Transverse colon (tissue), 4 donors: ENCODE results near the gene ADCY9. TPM values are rescaled to one million over a fixed set of nuclear protein-coding genes. Genes with fewer than 3 reads are reported as not detected.

Experiments used
- DNase-seq: peaks from one replicate; pipeline ENCODE4 v3.0.0-alpha.2; 2019
- H3K27ac ChIP-seq, 4 donors: fragments of 200-600 bp; sonication (generic); 2 replicates each; pipeline ENCODE4 v1.5.1; 2016 to 2018; ENCODE audit warnings: inconsistent platforms in 4 of 4
- H3K27me3 ChIP-seq: fragments of 200-600 bp; sonication (generic); 2 replicates; pipeline ENCODE4 v1.5.1; 2017; ENCODE audit warnings: inconsistent platforms
- H3K36me3 ChIP-seq, 4 donors: fragments of 200-600 bp; sonication (generic); 2 replicates each; pipeline ENCODE4 v1.5.1; 2017 to 2019; ENCODE audit warnings: inconsistent platforms in 4 of 4
- H3K4me1 ChIP-seq, 4 donors: fragments of 200-600 bp; sonication (generic); 2 replicates each; pipeline ENCODE4 v1.5.1; 2017 to 2020; ENCODE audit warnings: inconsistent platforms in 4 of 4
- H3K4me3 ChIP-seq, 4 donors: fragments of 200-600 bp; sonication (generic); 1 replicate in 1 of 4; 2 replicates in 3 of 4; pipeline versions ENCODE4 v1.5.1 to v1.6.1; 2017 to 2019; ENCODE audit warnings: inconsistent platforms in 4 of 4
- H3K9me3 ChIP-seq, 2 donors: fragments of 200-600 bp; sonication (generic); 2 replicates each; pipeline ENCODE4 v1.5.1; 2017 to 2019; ENCODE audit warnings: inconsistent platforms in 2 of 2
- CTCF ChIP-seq, 5 experiments: fragments of 200-600 bp in 3 of 5; fragments of 450-650 bp in 2 of 5; sonication (generic) in 3 of 5; IDR thresholded peaks; 1 replicate in 2 of 5; 2 replicates in 3 of 5; pipeline ENCODE4 v1.5.1; 2016 to 2017; ENCODE audit warnings: antibody characterized with exemption in 5 of 5, inconsistent platforms in 3 of 5, mild to moderate bottlenecking in 2 of 5, moderate library complexity in 1 of 5
- EP300 ChIP-seq: sonication (generic); formaldehyde crosslinking; IDR thresholded peaks from one replicate; pipeline ENCODE4 v1.6.1; 2017; ENCODE audit warnings: antibody characterized with exemption, low read depth
- POLR2A ChIP-seq: fragments of 450-650 bp; IDR thresholded peaks from one replicate; pipeline ENCODE4 v1.6.1; 2016; ENCODE audit warnings: antibody characterized with exemption, mild to moderate bottlenecking, moderate library complexity
- POLR2AphosphoS5 ChIP-seq, 3 donors: sonication (generic); formaldehyde crosslinking; IDR thresholded peaks; one replicate each; pipeline ENCODE4 v1.6.1; 2016; ENCODE audit warnings: antibody characterized with exemption in 3 of 3
- WGBS, 2 donors: methylation state at CpG; one replicate each; pipeline ENCODE4 v1.1.5; 2018; ENCODE audit warnings: low coverage in 1 of 2; 5-methylcytosine and 5-hydroxymethylcytosine counted together
- in situ Hi-C, 4 donors: fragments of 200-750 bp; cut with MboI; loops; one replicate each; pipeline versions ENCODE4 v1.15.0 to v1.15.1; 2017; ENCODE audit warnings: low sequenced_read_pairs in 3 of 4, low pct_ligation_motif_present in 1 of 4, low pct_unique_long_range_greater_than_20kb in 1 of 4
- intact Hi-C: fragments of 100-400 bp; cut with DNase I; formaldehyde crosslinking; loops from one replicate; pipeline ENCODE4 v1.15.1; 2023; ENCODE audit warnings: low total_unique reads
- total RNA-seq, 4 donors: library from RNA; depleted of rRNA; stranded (reverse); fragments of >200 nt; gene quantifications; one replicate each; pipeline ENCODE4 v1.1.0, GENCODE V29; 2016

The ADCY9 gene
- total RNA-seq, 4 donors from 2014 or later = 33.7 to 46.0 (median 37.2) TPM

- Histone ChIP-seq H3K27me3 (no peaks in the 10 kb centered on the region), H3K9me3 (no peaks in the 10 kb centered on the region), H3K36me3 (no peaks in the 10 kb centered on the region), H3K27ac (peak overlapping the region; percentile 78 to 82 (median 79)), H3K4me1 (peaks cover 10 to 57% (median 47%) of the 10 kb centered on the region in 4 donors), H3K4me3 (peak overlapping the region; percentile 61 to 83 (median 70))
- 19% methylated on average over 57 of the region's 75 CpGs; no CpG with 5 or more reads in 1 of the 2 donors for WGBS, 2 donors
- in situ Hi-C loops = loop anchor here in 2 of 4 donors (25.0 kb wide), 1 partner anchor 103 kb away; no protein-coding TSS in a partner anchor
- peak; percentile 51 for DNase-seq
- intact Hi-C loops = loop anchor here (5.0 to 10.0 kb wide), 3 partner anchors 137 to 178 kb away; no protein-coding TSS in a partner anchor
- no peak for TF ChIP-seq POLR2AphosphoS5 (IDR thresholded peaks at IDR 0.05)
- TF ChIP-seq EP300 = no peak
- no peak for TF ChIP-seq CTCF (IDR thresholded peaks at IDR 0.05)
- no peak for TF ChIP-seq POLR2A
Measured at GRCh38 chr16:4115209-4115948, 863 bp downstream of the ADCY9 start.

GRCh38 chr16:4114257-4115208, 1.7 kb downstream of the ADCY9 start:
- no peak for DNase-seq
- H3K9me3 ChIP-seq = no peaks in the 10 kb centered on the region
- H3K27me3 ChIP-seq = no peaks in the 10 kb centered on the region
- intact Hi-C loops = loop anchor here (5.0 to 10.0 kb wide), 3 partner anchors 138 to 177 kb away; no protein-coding TSS in a partner anchor
- 87 to 97% methylated on average over 6 to 47 of the region's 47 CpGs for WGBS, 2 donors
- H3K27ac ChIP-seq = peak overlapping the region; percentile 78 to 82 (median 79)
- H3K4me1 ChIP-seq = peaks cover 13 to 66% (median 53%) of the 10 kb centered on the region in 4 donors
- in situ Hi-C loops = loop anchor here in 2 of 4 donors (25.0 kb wide), 1 partner anchor 102 kb away; no protein-coding TSS in a partner anchor
- no peaks in the 10 kb centered on the region for H3K36me3 ChIP-seq
- peak overlapping the region; percentile 61 to 83 (median 70) for H3K4me3 ChIP-seq
- TF ChIP-seq CTCF (IDR thresholded peaks at IDR 0.05) = no peak
- TF ChIP-seq POLR2AphosphoS5 (IDR thresholded peaks at IDR 0.05) = no peak
- TF ChIP-seq POLR2A = no peak
- TF ChIP-seq EP300 = no peak

GRCh38 chr16:4113358-4114256, 2.6 kb downstream of the ADCY9 start:
- TF ChIP-seq POLR2AphosphoS5 (IDR thresholded peaks at IDR 0.05) (no peak), CTCF (IDR thresholded peaks at IDR 0.05) (no peak), EP300 (no peak), POLR2A (no peak)
- Histone ChIP-seq H3K4me1 (peaks cover 13 to 70% (median 54%) of the 10 kb centered on the region in 4 donors), H3K36me3 (no peaks in the 10 kb centered on the region), H3K27me3 (no peaks in the 10 kb centered on the region), H3K4me3 (peak overlapping the region in 1 of 4 donors; percentile 83), H3K27ac (no peak overlapping the region), H3K9me3 (no peaks in the 10 kb centered on the region)
- intact Hi-C loops = loop anchor here (10.0 kb wide), 1 partner anchor 149 kb away; no protein-coding TSS in a partner anchor
- 82 to 100% methylated on average over 1 to 34 of the region's 34 CpGs for whole genome bisulfite sequencing, 2 donors
- no peak for DNase-seq
- in situ Hi-C loops = loop anchor here in 2 of 4 donors (25.0 kb wide), 1 partner anchor 101 kb away; no protein-coding TSS in a partner anchor
